Stromal cell of bone marrow (primary cell): ENCODE data around the gene IL5.

Experiments
- DNase-seq: peaks from one replicate; pipeline ENCODE4 v3.0.0-alpha.2; 2012; ENCODE audit warnings: low read depth

Gene IL5

DNA sequence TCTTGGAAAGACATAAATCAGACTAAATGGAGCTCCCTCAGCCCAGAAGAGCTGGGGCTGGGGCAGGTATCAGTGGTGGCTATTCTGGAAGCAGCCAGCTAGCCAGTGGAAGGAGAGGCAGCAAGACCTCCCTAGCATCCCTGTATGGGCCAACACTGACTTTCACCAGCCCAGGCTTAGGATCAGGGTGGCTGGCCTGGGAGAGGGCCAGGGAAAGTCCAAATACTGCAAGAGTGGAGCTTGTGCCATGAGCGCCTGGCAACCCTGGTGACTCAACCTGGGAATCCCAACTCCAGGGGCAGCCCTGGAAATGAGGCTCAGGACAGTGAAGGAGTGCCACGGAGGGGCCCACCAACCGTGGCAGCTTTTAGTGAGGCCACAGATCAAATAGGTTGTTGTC, 45.2 kb downstream of the IL5 start:
- DNase-seq = peak; percentile 62

DNA sequence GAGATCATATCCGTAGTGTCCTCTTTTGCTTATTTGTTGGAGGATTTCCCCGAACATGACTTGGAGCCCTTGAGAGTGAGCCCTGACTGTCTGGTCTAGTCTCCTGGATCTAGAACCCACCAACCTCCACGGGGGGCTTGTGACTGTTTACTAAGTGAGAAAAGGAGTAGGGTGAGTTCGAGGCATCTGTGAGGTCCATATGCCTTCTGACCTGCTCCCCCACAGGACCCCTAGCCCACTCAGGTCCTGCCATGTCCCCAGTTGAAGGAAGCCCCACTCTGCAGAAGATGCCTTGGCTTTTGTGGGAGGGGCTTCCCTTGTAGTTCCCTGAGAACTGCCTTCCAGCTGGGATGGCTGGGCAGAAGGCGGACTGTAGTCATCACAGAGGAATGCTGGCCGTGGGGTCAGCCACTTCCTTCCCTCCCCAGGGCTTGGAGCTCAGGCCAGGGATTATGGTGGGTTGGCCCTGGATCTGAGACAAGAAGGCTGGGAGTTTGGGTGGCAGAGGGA, 45.8 kb downstream of the IL5 start:
- DNase-seq = peak; percentile 82

DNA sequence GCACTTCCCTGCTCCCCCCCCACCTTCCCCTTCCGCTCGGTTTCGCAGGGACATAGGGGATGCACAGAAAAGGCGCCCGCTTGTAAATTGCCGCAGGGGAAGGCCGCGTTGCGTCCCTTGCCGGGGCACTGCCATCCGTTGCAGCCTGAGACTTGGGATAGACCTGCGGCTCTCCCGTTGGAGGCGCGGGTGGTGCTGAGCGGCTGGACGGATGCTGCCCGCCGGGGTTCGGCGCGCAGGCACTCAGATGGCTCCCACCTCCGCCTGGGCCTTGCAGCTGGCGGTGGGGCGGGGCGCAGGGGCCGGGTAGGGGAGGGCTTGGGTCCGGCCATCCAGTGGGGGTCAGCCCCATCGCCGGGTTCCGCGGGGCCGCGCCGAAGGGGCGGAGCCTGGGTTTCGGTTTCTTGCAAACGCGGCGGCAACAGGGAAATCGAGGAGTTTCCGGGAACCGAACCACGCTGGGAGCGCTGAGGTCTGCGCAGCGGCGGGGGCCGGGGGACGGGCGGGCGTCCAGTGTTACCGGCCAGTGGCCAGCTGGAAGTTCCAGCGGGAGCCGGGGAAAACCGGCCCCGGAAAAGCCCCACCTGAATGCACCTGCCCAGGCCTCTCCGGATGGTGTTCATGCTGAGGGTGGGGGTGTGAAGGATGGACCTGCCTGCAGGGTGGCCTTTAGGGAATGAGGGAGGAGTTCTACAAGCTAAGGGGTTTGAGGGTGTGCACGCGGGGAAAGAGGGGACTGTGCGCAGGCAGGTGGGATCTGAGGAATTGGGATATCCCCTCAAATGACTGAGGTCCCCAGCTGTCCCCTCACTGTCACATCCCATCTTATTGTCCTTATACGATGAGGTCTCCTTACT, 46.5 kb downstream of the IL5 start:
- peak; percentile 67 for DNase-seq

DNA sequence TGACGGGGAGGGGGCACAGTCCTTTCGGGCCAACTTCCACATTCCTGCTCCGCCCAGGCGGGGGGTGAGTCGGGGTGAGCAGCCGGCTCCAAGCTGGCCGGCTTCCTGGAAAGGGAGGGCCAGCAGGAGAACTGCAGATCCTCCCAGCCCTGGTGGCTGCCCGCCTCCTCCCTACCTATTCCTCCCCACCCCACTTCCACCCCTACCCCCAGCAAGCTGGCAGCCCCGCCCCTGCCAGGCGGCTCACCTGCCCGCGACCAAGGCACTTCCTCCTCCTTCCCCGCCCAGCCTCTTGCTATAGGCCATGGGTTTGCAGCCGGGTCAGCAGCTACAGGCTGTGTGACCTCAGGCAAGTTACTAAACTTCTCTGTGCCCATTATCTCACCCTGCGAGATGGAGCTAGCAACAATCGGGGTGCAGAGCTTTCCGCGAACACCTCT, 47.1 kb downstream of the IL5 start:
- peak; percentile 78 for DNase-seq

DNA sequence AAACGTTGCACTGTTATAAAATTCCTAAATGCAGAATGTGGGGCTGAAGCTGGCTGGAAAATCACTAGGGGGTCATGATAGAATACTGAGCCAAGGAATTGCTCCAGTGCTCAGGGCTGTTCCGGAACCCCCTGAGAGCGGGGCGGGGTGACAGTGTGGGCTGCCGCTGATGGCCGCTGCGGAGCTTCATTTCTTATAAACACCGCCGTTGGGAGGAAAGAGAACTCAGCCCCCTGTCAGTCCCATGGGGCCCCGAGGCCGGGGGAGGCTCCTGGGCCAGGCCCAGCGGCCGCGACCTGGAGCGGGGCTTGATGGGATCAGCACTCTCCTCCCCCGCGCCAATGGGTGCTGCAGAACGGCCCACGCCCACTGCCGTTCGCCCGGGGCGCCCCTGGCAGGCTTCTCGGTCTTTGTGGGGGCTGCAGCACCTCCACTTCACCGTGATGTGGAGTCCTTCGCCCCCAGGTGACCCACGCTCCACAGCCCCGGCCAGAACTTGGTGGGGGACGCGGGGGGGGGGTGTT, 47.6 kb downstream of the IL5 start:
- DNase-seq = peak; percentile 74

DNA sequence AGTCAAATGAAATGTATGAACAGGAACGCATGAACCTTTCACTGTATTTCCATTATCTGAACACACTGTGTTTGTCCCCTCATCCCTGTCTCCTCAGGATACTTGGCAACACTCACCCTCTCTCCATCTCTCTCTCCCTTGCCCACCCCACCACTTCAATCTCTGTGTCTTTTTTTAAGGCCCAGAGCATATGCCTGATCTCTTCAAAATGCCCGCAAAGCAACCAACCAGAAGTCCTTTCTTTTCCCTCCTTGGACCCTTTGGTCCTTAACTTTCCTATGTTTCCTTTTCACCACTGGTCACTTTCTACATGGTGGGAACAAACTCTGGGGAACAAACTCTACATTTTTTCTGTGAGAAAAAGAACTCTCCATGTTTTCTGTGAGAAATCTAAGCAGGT, 49.5 kb downstream of the IL5 start:
- DNase-seq = no peak

DNA sequence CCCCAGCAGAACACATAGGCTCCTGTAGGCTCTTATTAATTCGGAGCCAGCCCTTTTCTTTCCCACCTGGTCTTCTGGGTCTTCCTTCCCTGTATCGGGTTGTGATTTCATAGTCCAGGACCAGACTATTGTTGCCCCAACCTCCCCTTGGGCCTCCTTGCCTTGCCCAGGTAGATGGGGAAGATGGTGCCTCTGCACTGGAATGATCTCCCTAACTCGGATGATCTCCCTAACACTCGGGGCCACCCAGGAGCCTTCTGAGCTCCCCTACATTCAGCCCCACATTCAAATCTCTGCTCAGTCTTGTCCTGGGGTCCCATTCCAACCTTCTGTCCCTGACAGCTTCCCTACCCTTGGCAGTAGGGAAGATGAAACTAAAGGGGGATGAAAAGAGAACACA, 50.1 kb downstream of the IL5 start:
- DNase-seq = no peak

DNA sequence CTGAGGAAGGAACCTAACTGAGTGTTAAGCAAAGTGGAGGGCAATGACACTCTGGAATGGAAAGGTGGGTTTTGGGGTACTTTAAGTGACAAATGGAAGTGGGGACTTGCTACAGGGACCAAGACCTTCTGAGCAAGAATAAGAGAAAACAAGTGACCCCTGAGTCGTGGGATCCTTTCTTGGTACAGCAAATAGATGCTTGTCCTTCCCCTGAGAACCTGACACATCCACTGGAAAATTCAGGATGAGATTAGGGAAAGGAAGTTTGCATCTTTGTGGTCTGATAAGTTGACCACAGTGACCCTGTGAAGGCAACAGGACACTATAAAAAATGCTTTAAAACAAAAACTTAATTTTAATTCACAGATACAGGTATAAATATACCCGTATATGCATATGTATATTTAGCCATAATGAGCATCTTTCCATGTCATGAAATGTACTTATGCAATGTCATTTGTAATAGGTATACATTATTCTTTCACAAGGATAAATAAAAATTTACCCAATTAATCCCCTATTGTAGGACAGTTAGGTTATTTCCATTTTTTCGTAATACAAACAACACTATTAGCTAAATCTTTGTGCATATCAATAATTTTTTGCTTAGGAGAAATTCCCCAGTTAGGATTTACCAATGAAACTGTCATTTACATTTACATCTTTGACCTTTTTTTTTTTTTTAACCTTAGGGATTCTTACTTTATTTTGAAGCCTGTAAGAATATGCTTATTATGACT, 50.8 kb downstream of the IL5 start:
- no peak for DNase-seq
